Activated T-helper 17 cell treated with anti-CD3 and anti-CD28 coated beads, Interleukin-2, amount 50 U/mL, for 72 hours (primary cell): Measurements from ENCODE around the gene SLC12A3. TPM values are rescaled to one million over a fixed set of nuclear protein-coding genes. Genes with fewer than 3 reads are reported as not detected.
"Not testable (repeated sequence)": the region's sequence is repeated elsewhere in the genome, so short reads cannot be mapped to it uniquely, and the experiment has no call there.

Experiments used
- ATAC-seq: fragments of 150-1000 bp; cut with Tn5 transposase; replicated peaks from 2 replicates; pipeline ENCODE4 v1.10.0; 2021; ENCODE audit warnings: mild to moderate bottlenecking, moderate library complexity
- H3K27ac Mint-ChIP-seq: one replicate; pipeline ENCODE4 v1.8.0; 2022; ENCODE audit warnings: mixed read lengths
- H3K27me3 Mint-ChIP-seq: one replicate; pipeline ENCODE4 v1.8.0; 2022; ENCODE audit warnings: mixed read lengths
- H3K36me3 Mint-ChIP-seq: one replicate; pipeline ENCODE4 v1.8.0; 2022; ENCODE audit warnings: low read depth, mild to moderate bottlenecking, mixed read lengths
- H3K4me1 Mint-ChIP-seq: one replicate; pipeline ENCODE4 v1.8.0; 2022; ENCODE audit warnings: mixed read lengths
- H3K4me3 Mint-ChIP-seq: one replicate; pipeline ENCODE4 v1.8.0; 2022; ENCODE audit warnings: mild to moderate bottlenecking, mixed read lengths
- H3K9me3 Mint-ChIP-seq: one replicate; pipeline ENCODE4 v1.8.0; 2022; ENCODE audit warnings: mixed read lengths
- total RNA-seq, 2 donors: library from RNA; stranded (reverse); gene quantifications; one replicate each; pipeline ENCODE4 v1.2.3, GENCODE V29; 2022

Gene SLC12A3
- total RNA-seq, 2 donors from 2014 or later = not detected

DNA sequence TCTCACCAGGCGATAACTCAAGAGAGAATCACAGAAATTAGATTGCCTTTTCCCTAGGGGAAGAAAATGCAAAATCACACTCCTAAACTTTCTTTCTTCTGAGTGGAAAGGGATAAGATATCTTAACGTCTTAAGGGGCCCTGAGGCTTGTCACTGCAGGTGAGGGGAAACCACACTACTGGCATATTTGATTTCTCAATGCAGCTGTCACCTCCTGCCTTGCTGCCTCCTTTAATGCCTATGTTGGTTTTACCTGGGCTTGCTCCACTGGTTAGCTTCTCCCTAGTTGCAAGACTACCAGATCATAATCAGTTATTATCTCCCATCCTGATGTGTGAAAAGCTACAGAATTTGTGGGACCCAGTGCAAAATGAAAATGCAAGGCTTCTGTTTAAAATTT, 62.5 kb downstream of the SLC12A3 start:
- H3K36me3 Mint-ChIP-seq = peaks cover 9% of the 10 kb centered on the region
- H3K27ac Mint-ChIP-seq = no peak overlapping the region
- H3K27me3 Mint-ChIP-seq = no peaks in the 10 kb centered on the region
- no peak for ATAC-seq
- H3K9me3 Mint-ChIP-seq = no peaks in the 10 kb centered on the region
- H3K4me1 Mint-ChIP-seq = no peaks in the 10 kb centered on the region
- no peak overlapping the region for H3K4me3 Mint-ChIP-seq

DNA sequence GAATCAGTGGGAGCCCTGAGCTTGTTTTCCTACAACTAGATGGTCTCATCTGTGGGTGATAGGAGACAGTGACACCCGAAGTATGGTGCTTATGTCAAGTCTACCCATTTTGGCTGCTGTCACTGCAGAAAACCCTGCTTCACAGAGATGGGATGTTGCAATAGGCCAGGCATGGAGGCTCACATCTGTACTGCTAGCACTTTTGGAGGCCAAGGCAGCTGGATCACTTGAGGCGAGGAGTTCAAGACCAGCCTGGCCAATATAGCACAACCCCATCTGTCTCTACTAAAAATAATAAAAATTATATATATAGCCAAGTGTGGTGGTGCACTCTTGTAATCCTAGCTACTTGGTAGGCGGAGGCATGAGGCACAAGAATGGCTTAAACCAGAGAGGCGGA, 64.6 kb downstream of the SLC12A3 start:
- Mint-ChIP-seq H3K4me3 (no peak overlapping the region), H3K36me3 (peaks cover 30% of the 10 kb centered on the region), H3K27me3 (no peaks in the 10 kb centered on the region), H3K9me3 (no peaks in the 10 kb centered on the region), H3K4me1 (peaks cover 4% of the 10 kb centered on the region), H3K27ac (no peak overlapping the region)
- ATAC-seq = no peak

- H3K27me3 Mint-ChIP-seq = no peaks in the 10 kb centered on the region
- H3K9me3 Mint-ChIP-seq = no peaks in the 10 kb centered on the region
- H3K27ac Mint-ChIP-seq = peak overlapping the region; percentile 99
- H3K4me1 Mint-ChIP-seq = peaks cover 13% of the 10 kb centered on the region
- ATAC-seq = no peak
- H3K36me3 Mint-ChIP-seq = peaks cover 41% of the 10 kb centered on the region
- H3K4me3 Mint-ChIP-seq = peak overlapping the region; percentile 99
Observed at GRCh38 chr16:56930486-56931270, 65.7 kb downstream of the SLC12A3 start.

DNA sequence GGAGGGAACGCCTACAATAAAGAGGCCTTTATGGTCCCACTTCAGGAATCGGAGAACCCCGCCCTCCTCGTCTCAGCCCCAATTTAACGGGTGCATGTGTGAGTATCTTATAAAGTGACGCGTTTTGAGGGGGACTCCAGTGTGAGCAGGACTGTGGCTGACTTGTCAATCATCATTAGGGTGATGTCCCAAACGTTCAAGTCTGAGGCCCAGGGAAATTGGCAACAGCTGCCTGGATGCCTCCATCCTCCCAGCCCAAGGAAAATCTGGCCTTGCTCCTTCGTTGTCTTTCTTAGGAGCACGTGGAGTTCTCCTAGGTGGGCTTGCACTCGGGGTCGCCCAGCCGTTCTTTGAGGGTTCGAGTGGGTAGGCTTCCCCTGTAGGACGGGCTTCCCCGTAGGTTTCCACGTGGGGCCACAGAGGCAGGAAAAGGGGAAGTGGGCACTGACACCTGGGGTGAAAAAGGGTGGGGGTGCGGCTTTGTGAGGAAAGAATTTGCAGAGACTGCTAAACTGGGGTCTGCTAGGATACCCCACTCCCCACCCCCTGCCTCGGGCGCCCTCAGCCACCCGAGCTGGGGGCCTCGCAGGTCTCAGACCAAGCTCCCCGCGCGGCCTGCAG, 66.4 kb downstream of the SLC12A3 start:
- Mint-ChIP-seq H3K27ac (peak overlapping the region; percentile 99), H3K36me3 (peaks cover 48% of the 10 kb centered on the region), H3K27me3 (no peaks in the 10 kb centered on the region), H3K9me3 (no peaks in the 10 kb centered on the region), H3K4me3 (peak overlapping the region; percentile 99), H3K4me1 (peaks cover 16% of the 10 kb centered on the region)
- ATAC-seq = peak; percentile 1

GRCh38 chr16:56931892-56932720, 67.1 kb downstream of the SLC12A3 start, which contains the start of gene HERPUD1:
Gene HERPUD1 (plus strand): TSS chr16:56932142. CDS start chr16:56932245, 103 bp downstream.
- Mint-ChIP-seq H3K4me3 (peak within 1 kb of the TSS; percentile 99), H3K4me1 (peaks cover 24% of the 10 kb centered on the region), H3K27me3 (no peaks in the 10 kb centered on the region), H3K27ac (peak within 1 kb of the TSS; percentile 99), H3K36me3 (peaks cover 55% of the 10 kb centered on the region), H3K9me3 (no peaks in the 10 kb centered on the region)
- peak; percentile 95 for ATAC-seq

DNA sequence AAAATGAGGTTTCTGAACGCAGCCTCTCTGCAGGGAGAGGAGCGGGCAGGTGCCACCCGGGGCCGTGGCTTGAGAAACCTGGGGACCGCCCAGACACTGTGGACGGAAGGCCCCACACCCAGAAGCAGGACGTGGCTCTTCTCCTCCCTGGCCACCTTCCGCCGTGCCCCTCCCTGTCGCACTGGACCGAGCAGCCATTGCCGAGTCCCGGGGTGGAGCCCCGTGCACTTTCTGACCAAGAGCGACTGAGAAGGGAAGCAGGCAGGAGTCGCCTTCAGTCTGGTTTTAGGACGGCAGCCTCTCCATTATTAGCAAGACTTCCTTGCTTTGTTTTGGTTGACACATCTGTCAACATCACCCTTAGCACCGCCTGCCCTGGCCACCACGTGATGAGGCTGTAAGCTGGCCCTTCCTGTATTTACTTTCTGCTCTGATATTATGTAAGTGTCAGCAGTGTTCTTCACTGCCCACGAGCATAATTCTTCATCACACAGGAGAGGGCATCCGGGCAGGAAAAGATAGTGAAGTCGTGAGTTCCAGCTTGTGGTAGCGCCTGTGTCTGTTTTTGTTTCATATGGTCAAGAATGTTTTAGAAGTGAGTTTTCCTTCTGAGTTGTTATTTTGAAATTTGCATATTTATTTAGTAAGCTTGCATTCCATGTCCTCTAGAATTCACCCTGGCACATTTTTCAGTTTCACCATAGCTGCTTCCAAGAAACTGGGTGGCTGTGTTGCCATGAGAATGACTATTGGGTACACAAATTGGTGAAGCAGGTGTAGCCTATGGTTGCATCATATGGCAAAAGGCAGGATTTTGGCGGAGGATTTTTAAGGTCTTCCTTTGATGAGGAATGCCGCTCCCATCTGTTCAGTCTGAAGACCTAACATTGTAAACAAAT, 68.0 kb downstream of the SLC12A3 start:
- ATAC-seq = peak; percentile 30
- H3K9me3 Mint-ChIP-seq = no peaks in the 10 kb centered on the region
- H3K4me3 Mint-ChIP-seq = peak overlapping the region; percentile 99
- peaks cover 64% of the 10 kb centered on the region for H3K36me3 Mint-ChIP-seq
- H3K27ac Mint-ChIP-seq = peak overlapping the region; percentile 99
- H3K27me3 Mint-ChIP-seq = no peaks in the 10 kb centered on the region
- peaks cover 31% of the 10 kb centered on the region for H3K4me1 Mint-ChIP-seq

GRCh38 chr16:56933828-56934598, 69.0 kb downstream of the SLC12A3 start:
- Mint-ChIP-seq H3K27ac (peak overlapping the region; percentile 99), H3K4me1 (peaks cover 41% of the 10 kb centered on the region), H3K4me3 (peak overlapping the region; percentile 99), H3K36me3 (peaks cover 74% of the 10 kb centered on the region), H3K9me3 (no peaks in the 10 kb centered on the region), H3K27me3 (no peaks in the 10 kb centered on the region)
- no peak for ATAC-seq

DNA sequence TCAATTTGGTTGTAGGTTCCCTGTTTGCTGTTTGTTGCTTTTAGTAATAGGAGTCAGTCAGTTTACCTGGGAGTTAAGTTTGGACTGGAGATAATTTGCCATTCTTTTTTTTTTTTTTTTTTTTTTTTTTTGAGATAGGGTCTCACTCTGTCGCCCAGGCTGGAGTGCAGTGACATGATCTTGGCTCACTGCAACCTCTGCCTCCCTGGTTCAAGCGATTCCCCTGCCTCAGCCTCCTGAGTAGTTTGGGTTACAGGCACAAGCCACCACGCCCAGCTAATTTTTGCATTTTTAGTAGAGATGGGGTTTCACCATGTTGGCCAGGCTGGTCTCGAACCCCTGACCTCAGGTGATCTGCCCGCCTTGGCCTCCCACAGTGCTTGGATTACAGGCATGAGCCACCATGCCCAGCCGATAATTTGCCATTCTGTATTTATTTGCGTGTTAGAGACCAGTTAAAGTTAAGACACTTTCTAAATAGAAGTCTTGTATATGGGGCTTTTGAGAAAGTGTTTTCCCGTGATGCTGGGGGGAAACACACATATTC, 69.7 kb downstream of the SLC12A3 start:
- Mint-ChIP-seq H3K27ac (peak overlapping the region; percentile 99), H3K36me3 (peaks cover 81% of the 10 kb centered on the region), H3K4me1 (peaks cover 47% of the 10 kb centered on the region), H3K4me3 (peak overlapping the region; percentile 99)
- not testable (repeated sequence) for ATAC-seq, H3K9me3 Mint-ChIP-seq, H3K27me3 Mint-ChIP-seq

DNA sequence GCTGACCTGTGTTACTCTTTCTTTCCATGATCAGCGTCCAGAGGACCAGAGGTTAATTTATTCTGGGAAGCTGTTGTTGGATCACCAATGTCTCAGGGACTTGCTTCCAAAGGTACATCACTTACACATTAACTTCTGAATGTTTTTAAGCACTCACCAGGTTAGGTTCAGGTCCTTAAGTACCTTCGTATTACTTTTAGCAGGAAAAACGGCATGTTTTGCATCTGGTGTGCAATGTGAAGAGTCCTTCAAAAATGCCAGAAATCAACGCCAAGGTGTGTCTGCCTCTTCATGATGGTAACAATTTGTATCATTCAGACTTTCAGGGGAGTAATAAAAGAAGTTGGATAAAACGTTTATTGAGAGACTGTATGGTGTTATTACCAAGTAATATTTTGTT, 70.2 kb downstream of the SLC12A3 start:
- Mint-ChIP-seq H3K27ac (peak overlapping the region; percentile 99), H3K9me3 (no peaks in the 10 kb centered on the region), H3K4me1 (peaks cover 50% of the 10 kb centered on the region), H3K4me3 (peak overlapping the region; percentile 99), H3K27me3 (no peaks in the 10 kb centered on the region), H3K36me3 (peaks cover 86% of the 10 kb centered on the region)
- no peak for ATAC-seq

DNA sequence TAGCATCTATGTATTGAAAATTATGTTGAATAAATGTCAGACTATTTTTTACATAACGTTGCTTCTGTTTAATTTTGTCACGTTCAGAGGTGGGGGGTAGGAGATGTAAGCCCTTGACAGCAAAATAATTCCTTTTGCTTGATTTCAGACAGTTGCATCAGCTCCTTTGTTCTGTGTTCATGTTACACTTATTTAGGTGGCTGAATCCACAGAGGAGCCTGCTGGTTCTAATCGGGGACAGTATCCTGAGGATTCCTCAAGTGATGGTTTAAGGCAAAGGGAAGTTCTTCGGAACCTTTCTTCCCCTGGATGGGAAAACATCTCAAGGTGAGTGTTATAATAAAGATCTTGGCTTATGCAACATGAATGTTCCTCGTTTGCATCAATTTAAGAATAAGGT, 71.5 kb downstream of the SLC12A3 start:
- peaks cover 52% of the 10 kb centered on the region for H3K4me1 Mint-ChIP-seq
- H3K36me3 Mint-ChIP-seq = peaks cover 99% of the 10 kb centered on the region
- no peak for ATAC-seq
- H3K27ac Mint-ChIP-seq = peak overlapping the region; percentile 67
- H3K27me3 Mint-ChIP-seq = no peaks in the 10 kb centered on the region
- H3K9me3 Mint-ChIP-seq = no peaks in the 10 kb centered on the region
- H3K4me3 Mint-ChIP-seq = peak overlapping the region; percentile 99

- H3K4me1 Mint-ChIP-seq = peaks cover 55% of the 10 kb centered on the region
- no peaks in the 10 kb centered on the region for H3K27me3 Mint-ChIP-seq
- peak overlapping the region; percentile 99 for H3K4me3 Mint-ChIP-seq
- H3K9me3 Mint-ChIP-seq = no peaks in the 10 kb centered on the region
- no peak for ATAC-seq
- H3K27ac Mint-ChIP-seq = peak overlapping the region; percentile 99
- H3K36me3 Mint-ChIP-seq = peaks cover 100% of the 10 kb centered on the region
Observed at GRCh38 chr16:56936950-56937349, 71.9 kb downstream of the SLC12A3 start.

DNA sequence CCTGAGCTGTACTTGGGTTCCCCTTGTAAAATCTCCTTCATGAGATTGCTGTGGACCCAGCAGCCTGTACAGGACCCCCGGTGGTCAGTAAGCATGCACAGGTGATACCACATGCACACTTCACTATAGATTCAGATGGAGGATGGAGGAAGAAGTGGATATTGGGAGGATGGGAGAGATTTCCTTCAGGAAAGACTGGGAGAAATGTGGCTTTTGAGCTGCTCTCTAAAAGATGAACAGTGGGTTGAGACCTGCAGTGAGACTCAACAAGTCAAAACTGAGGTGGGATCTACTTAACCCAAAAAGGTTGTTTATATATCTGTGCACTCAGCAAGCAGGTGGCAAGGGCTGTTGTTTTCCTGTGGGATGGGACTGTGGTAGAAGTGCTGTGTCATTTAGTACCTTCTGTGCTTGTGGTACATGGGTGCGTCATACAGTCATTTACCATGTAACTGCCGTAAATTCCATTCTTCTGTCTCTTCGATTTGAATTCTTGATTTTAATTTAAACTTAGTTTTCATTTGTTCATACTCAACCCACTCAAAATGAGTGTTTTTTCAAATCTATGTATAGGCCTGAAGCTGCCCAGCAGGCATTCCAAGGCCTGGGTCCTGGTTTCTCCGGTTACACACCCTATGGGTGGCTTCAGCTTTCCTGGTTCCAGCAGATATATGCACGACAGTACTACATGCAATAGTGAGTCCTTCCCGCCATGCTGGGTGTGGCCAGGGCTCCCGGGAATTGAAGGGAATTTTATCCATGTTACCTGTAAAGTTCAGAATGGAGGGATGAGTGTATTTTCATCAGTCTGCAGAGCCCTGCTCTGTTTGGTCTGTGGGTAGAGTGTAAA, 73.9 kb downstream of the SLC12A3 start:
- Mint-ChIP-seq H3K4me1 (peaks cover 67% of the 10 kb centered on the region), H3K27ac (peak overlapping the region; percentile 99), H3K4me3 (peak overlapping the region; percentile 99), H3K36me3 (peaks cover 100% of the 10 kb centered on the region), H3K9me3 (no peaks in the 10 kb centered on the region), H3K27me3 (no peaks in the 10 kb centered on the region)
- ATAC-seq = peak; percentile 94
